HepG2 (cell line): ENCODE results near the gene NAA11. TPM values are rescaled to one million over a fixed set of nuclear protein-coding genes. Genes with fewer than 3 reads are reported as not detected.

Experiments
- ATAC-seq: fragments of 200-7000 bp; cut with Tn5 transposase; 3 replicates; pipeline ENCODE4 v1.9.1; 2020; ENCODE audit warnings: mild to moderate bottlenecking, moderate library complexity
- BruUV-seq: library from RNA; stranded (reverse); fragments of 400-500 nt; replicated peaks from 2 replicates; lab custom pipeline; 2021; lab: Mats Ljungman, UMichigan
- CTCF ChIA-PET: fragments of 300-600 bp; formaldehyde crosslinking; extraction: SDS; loops from one replicate; lab custom pipeline; 2021; ENCODE audit warnings: low total read pairs, inconsistent platforms, low intra/inter-chr PET ratio; lab: Yijun Ruan, JAX
- POLR2A ChIA-PET: fragments of 350-600 bp; sonication (Branson Sonifier 250); formaldehyde crosslinking; loops from one replicate; lab custom pipeline; 2020; ENCODE audit warnings: antibody characterized with exemption, inconsistent platforms; lab: Yijun Ruan, JAX
- DNase-seq: peaks from one replicate; pipeline ENCODE4 v3.0.0-alpha.2; 2015; ENCODE audit warnings: low spot score
- FAIRE-seq: peaks from 3 replicates; lab custom pipeline; 2011; peaks lifted over from hg19 to GRCh38; lab: Jason Lieb, UNC
- H2AFZ ChIP-seq: one replicate; pipeline ENCODE4 v1.6.1; 2011; ENCODE audit warnings: low read length, inconsistent platforms
- H3K27ac ChIP-seq: fragments of 300-600 bp; 3 replicates; pipeline ENCODE4 v1.8.0; 2011; ENCODE audit warnings: mixed run types, mild to moderate bottlenecking, mixed read lengths, low read length, inconsistent platforms; ENCODE audit not compliant: insufficient read depth; ENCODE audit errors: extremely low read length
- H3K27me3 ChIP-seq, 2 experiments: fragments of 200-600 bp in 1 of 2; 2 replicates in 1 of 2; 3 replicates in 1 of 2; pipeline versions ENCODE4 v1.6.0 to v1.8.0; 2011; ENCODE audit warnings: low read length in 2 of 2, mild to moderate bottlenecking in 2 of 2, moderate library complexity in 2 of 2, inconsistent platforms in 1 of 2; ENCODE audit not compliant: insufficient read depth in 2 of 2, control insufficient read depth in 1 of 2
- H3K36me3 ChIP-seq, 2 experiments: fragments of 200-600 bp in 1 of 2; replicated peaks in 1 of 2; 2 replicates in 1 of 2; 3 replicates in 1 of 2; pipeline versions ENCODE4 v1.5.1 to v1.8.0; 2011; ENCODE audit warnings: low read length in 2 of 2, inconsistent platforms in 1 of 2; ENCODE audit not compliant: insufficient read depth in 2 of 2, control insufficient read depth in 1 of 2
- H3K4me1 ChIP-seq: 2 replicates; pipeline ENCODE4 v1.5.1; 2012; ENCODE audit warnings: low read length, inconsistent platforms; ENCODE audit not compliant: insufficient read depth
- H3K4me2 ChIP-seq: 2 replicates; pipeline ENCODE4 v1.6.0; 2011; ENCODE audit warnings: low read depth, low read length, inconsistent platforms
- H3K4me3 ChIP-seq, 3 experiments: fragments of 200-600 bp in 1 of 3; sonication (generic), shearing (Covaris generic) in 1 of 3; replicated peaks in 1 of 3; 2 replicates each; pipeline ENCODE4 v1.5.1; 2011 to 2016; ENCODE audit warnings: low read length in 3 of 3, inconsistent platforms in 2 of 3, low read depth in 2 of 3, mild to moderate bottlenecking in 2 of 3, control low read depth in 1 of 3, mixed read lengths in 1 of 3; ENCODE audit not compliant: insufficient read depth in 1 of 3
- H3K79me2 ChIP-seq: one replicate; pipeline ENCODE4 v1.6.1; 2011; ENCODE audit warnings: low read length, inconsistent platforms; ENCODE audit not compliant: insufficient read depth
- H3K9ac ChIP-seq: 2 replicates; pipeline ENCODE4 v1.6.0; 2011; ENCODE audit warnings: mild to moderate bottlenecking, low read depth, low read length, inconsistent platforms; ENCODE audit not compliant: insufficient read depth
- H3K9me3 ChIP-seq: 2 replicates; pipeline ENCODE4 v1.5.1; 2012; ENCODE audit warnings: mild to moderate bottlenecking, low read length
- H4K20me1 ChIP-seq: 2 replicates; pipeline ENCODE4 v1.6.0; 2011; ENCODE audit warnings: inconsistent platforms, mild to moderate bottlenecking, low read length, moderate library complexity; ENCODE audit not compliant: insufficient read depth
- ATAD3A ChIP-seq: sonication (generic); formaldehyde crosslinking; IDR thresholded peaks from 2 replicates; pipeline ENCODE4 v1.4.0; 2020; ENCODE audit warnings: missing genetic modification reagents
- CAMTA2 ChIP-seq: sonication (generic); formaldehyde crosslinking; IDR thresholded peaks from 2 replicates; pipeline ENCODE4 v1.4.0; 2020; ENCODE audit warnings: mild to moderate bottlenecking, missing genetic modification reagents, borderline replicate concordance
- CHD4 ChIP-seq: fragments of 200-600 bp; sonication (generic); IDR thresholded peaks from 2 replicates; pipeline ENCODE4 v1.7.0; 2017; ENCODE audit warnings: mild to moderate bottlenecking, low read length, borderline replicate concordance
- FOXJ3 ChIP-seq: sonication (generic); formaldehyde crosslinking; IDR thresholded peaks from 2 replicates; pipeline ENCODE4 v1.4.0; 2020; ENCODE audit warnings: missing genetic modification reagents, mild to moderate bottlenecking, borderline replicate concordance
- JDP2 ChIP-seq: sonication (generic); formaldehyde crosslinking; IDR thresholded peaks from 2 replicates; pipeline ENCODE4 v1.8.1; 2022; ENCODE audit warnings: missing genetic modification reagents, borderline replicate concordance
- LCORL ChIP-seq, 2 experiments: fragments of 450-650 bp in 1 of 2; sonication (generic) in 1 of 2; formaldehyde crosslinking in 1 of 2; IDR thresholded peaks; 2 replicates each; pipeline versions ENCODE4 v1.5.0 to v1.6.1; 2017 to 2020; ENCODE audit warnings: antibody characterized with exemption in 1 of 2, missing genetic modification reagents in 1 of 2
- MLXIP ChIP-seq: sonication (generic); formaldehyde crosslinking; IDR thresholded peaks from 2 replicates; pipeline ENCODE4 v1.9.0; 2021; ENCODE audit warnings: missing genetic modification reagents, borderline replicate concordance
- NCOA2 ChIP-seq: sonication (generic); formaldehyde crosslinking; IDR thresholded peaks from 2 replicates; pipeline ENCODE4 v1.8.0; 2022; ENCODE audit warnings: inconsistent platforms
- PREB ChIP-seq: sonication (generic); formaldehyde crosslinking; IDR thresholded peaks from 2 replicates; pipeline ENCODE4 v1.4.0; 2020; ENCODE audit warnings: missing genetic modification reagents
- RFXAP ChIP-seq: sonication (generic); formaldehyde crosslinking; IDR thresholded peaks from 2 replicates; pipeline ENCODE4 v1.4.0; 2020; ENCODE audit warnings: missing genetic modification reagents, borderline replicate concordance
- TBP ChIP-seq: sonication (generic); formaldehyde crosslinking; IDR thresholded peaks from 2 replicates; pipeline ENCODE4 v1.5.0; 2020; ENCODE audit warnings: missing genetic modification reagents
- TEAD3 ChIP-seq: optimal IDR thresholded peaks from 2 replicates; pipeline ENCODE3; 2016; ENCODE audit warnings: borderline replicate concordance
- ZBTB37 ChIP-seq: sonication (generic); formaldehyde crosslinking; IDR thresholded peaks from 2 replicates; pipeline ENCODE4 v1.4.0; 2020; ENCODE audit warnings: mild to moderate bottlenecking, missing genetic modification reagents
- ZBTB43 ChIP-seq: sonication (generic); formaldehyde crosslinking; conservative IDR thresholded peaks from 2 replicates; pipeline ENCODE4 v1.4.0; 2020; ENCODE audit warnings: missing genetic modification reagents
- ZNF124 ChIP-seq: sonication (generic); formaldehyde crosslinking; IDR thresholded peaks from 2 replicates; pipeline ENCODE4 v1.4.0; 2020; ENCODE audit warnings: missing genetic modification reagents
- ZNF563 ChIP-seq: sonication (generic); formaldehyde crosslinking; IDR thresholded peaks from 2 replicates; pipeline ENCODE4 v1.8.0; 2022; ENCODE audit warnings: mild to moderate bottlenecking, moderate library complexity, missing genetic modification reagents
- ZNF569 ChIP-seq: sonication (generic); formaldehyde crosslinking; IDR thresholded peaks from 2 replicates; pipeline ENCODE4 v1.5.0; 2020; ENCODE audit warnings: mild to moderate bottlenecking, missing genetic modification reagents, moderate library complexity, borderline replicate concordance
- ZNF570 ChIP-seq: sonication (generic); formaldehyde crosslinking; IDR thresholded peaks from 2 replicates; pipeline ENCODE4 v1.4.0; 2020; ENCODE audit warnings: mild to moderate bottlenecking, missing genetic modification reagents, borderline replicate concordance
- ZNF572 ChIP-seq: sonication (generic); formaldehyde crosslinking; IDR thresholded peaks from 2 replicates; pipeline ENCODE4 v1.5.1; 2020; ENCODE audit warnings: mild to moderate bottlenecking, missing genetic modification reagents
- in situ Hi-C: cut with HindIII; loops from 2 replicates; pipeline ENCODE4 v1.10.0; 2017; ENCODE audit warnings: low pct_unique_long_range_greater_than_20kb; ENCODE audit not compliant: extremely low pct_ligation_motif_present
- intact Hi-C: fragments of 100-400 bp; cut with micrococcal nuclease; formaldehyde crosslinking; loops from one replicate; pipeline ENCODE4 v1.10.0; 2022; ENCODE audit not compliant: unreplicated experiment
- polyA plus RNA-seq, 8 experiments: library from polyadenylated mRNA; depleted of rRNA in 3 of 8; stranded (reverse) in 7 of 8; unstranded in 1 of 8; fragments of >200 nt; fragmentation: Illumina TruSeq in 4 of 8; extraction: Trizol in 4 of 8; gene quantifications; 2 replicates each; pipeline versions ENCODE4 v1.2.1 to v1.2.3, GENCODE V29; 2011 to 2016; ENCODE audit warnings: low read depth in 4 of 8, missing spikeins in 1 of 8, mixed read lengths in 1 of 8; ENCODE audit not compliant: insufficient read depth in 1 of 8
- total RNA-seq, 5 experiments: library from RNA; depleted of rRNA; stranded (reverse); fragments of >200 nt; fragmentation: Illumina TruSeq; extraction: Trizol; gene quantifications; 2 replicates each; pipeline ENCODE4 v1.2.3, GENCODE V29; 2016; ENCODE audit warnings: low read depth in 1 of 5

The NAA11 gene
- total and polyA plus RNA-seq, 2 of the 13 experiments (the other 11 are each of a cell fraction or from before 2014, with no cell fraction given): not detected

- TF ChIP-seq ZBTB43 (CRISPR knock-in tag): no peak
- no peak for TF ChIP-seq ATAD3A (CRISPR knock-in tag)
- TF ChIP-seq TEAD3 (CRISPR knock-in tag): no peak
- TF ChIP-seq CAMTA2 (CRISPR knock-in tag): no peak
- TF ChIP-seq JDP2 (CRISPR knock-in tag): no peak
- TF ChIP-seq ZNF572 (CRISPR knock-in tag): no peak
Observed at GRCh38 chr4:79272761-79273160, 53.1 kb downstream of the NAA11 start (continued).

GRCh38 chr4:79272126-79272525 is 53.7 kb downstream of the NAA11 start:
- Histone ChIP-seq H3K79me2 (no peaks in the 10 kb centered on the region), H3K4me2 (no peak overlapping the region), H3K4me1 (no peaks in the 10 kb centered on the region), H3K27me3 (no peaks in the 10 kb centered on the region), H3K27ac (no peak overlapping the region), H3K9ac (no peak overlapping the region), H4K20me1 (no peaks in the 10 kb centered on the region), H3K4me3 (no peak overlapping the region), H3K9me3 (no peaks in the 10 kb centered on the region), H3K36me3 (no peaks in the 10 kb centered on the region), H2AFZ (no peak overlapping the region)
- in situ Hi-C loops (no loop called here), intact Hi-C loops (no loop called here)
- FAIRE-seq: no peak
- BruUV-seq: no TSS peak
- no peak for DNase-seq
- no peak for ATAC-seq
- POLR2A ChIA-PET: no interaction called here
- CTCF ChIA-PET: no interaction called here
- TF ChIP-seq ZNF570 (CRISPR knock-in tag) (no peak), CHD4 (no peak), ZNF569 (CRISPR knock-in tag) (no peak), RFXAP (CRISPR knock-in tag) (no peak), ZNF563 (CRISPR knock-in tag) (no peak), MLXIP (CRISPR knock-in tag) (no peak), FOXJ3 (CRISPR knock-in tag) (no peak), ZBTB37 (CRISPR knock-in tag) (no peak), LCORL (IDR thresholded peaks at IDR 0.05) (no peak), LCORL (CRISPR knock-in tag; IDR thresholded peaks at IDR 0.05) (no peak), PREB (CRISPR knock-in tag) (no peak), TBP (CRISPR knock-in tag) (no peak), NCOA2 (CRISPR knock-in tag) (no peak), ZNF124 (no peak)
